Prostate gland (tissue), 2 donors: ENCODE results near the gene PLCB1. TPM values are rescaled to one million over a fixed set of nuclear protein-coding genes. Genes with fewer than 3 reads are reported as not detected.

ENCODE experiments used
- DNase-seq: peaks from one replicate; pipeline ENCODE4 v3.0.0-alpha.2; 2019; ENCODE audit warnings: low spot score
- H3K27ac ChIP-seq, 2 donors: fragments of 200-600 bp; sonication (generic); 2 replicates each; pipeline ENCODE4 v1.5.1; 2017 to 2019
- H3K27me3 ChIP-seq: fragments of 200-600 bp; sonication (generic); replicated peaks from 2 replicates; pipeline ENCODE4 v1.5.1; 2019; ENCODE audit not compliant: insufficient read depth
- H3K36me3 ChIP-seq, 2 donors: fragments of 200-600 bp; sonication (generic); 1 replicate in 1 of 2; 2 replicates in 1 of 2; pipeline versions ENCODE4 v1.5.1 to v1.8.1; 2017 to 2019
- H3K4me1 ChIP-seq: fragments of 200-600 bp; sonication (generic); replicated peaks from 2 replicates; pipeline ENCODE4 v1.5.1; 2019
- H3K4me3 ChIP-seq, 2 donors: fragments of 200-600 bp; sonication (generic); 2 replicates each; pipeline ENCODE4 v1.5.1; 2017 to 2019
- H3K9me3 ChIP-seq: fragments of 200-600 bp; sonication (generic); 2 replicates; pipeline ENCODE4 v1.5.1; 2017
- CTCF ChIP-seq, 4 experiments: fragments of 200-600 bp in 2 of 4; fragments of 450-650 bp in 2 of 4; sonication (generic) in 2 of 4; IDR thresholded peaks; 1 replicate in 3 of 4; 2 replicates in 1 of 4; pipeline ENCODE4 v1.5.1; 2016 to 2019; ENCODE audit warnings: antibody characterized with exemption in 4 of 4, mild to moderate bottlenecking in 2 of 4, moderate library complexity in 2 of 4
- POLR2A ChIP-seq: fragments of 450-650 bp; IDR thresholded peaks from one replicate; pipeline ENCODE4 v1.6.1; 2016; ENCODE audit warnings: antibody characterized with exemption, mild to moderate bottlenecking
- POLR2AphosphoS5 ChIP-seq: sonication (generic); formaldehyde crosslinking; IDR thresholded peaks from one replicate; pipeline ENCODE4 v1.6.1; 2017; ENCODE audit warnings: antibody characterized with exemption
- WGBS: methylation state at CpG from one replicate; pipeline ENCODE4 v1.1.5; 2018; 5-methylcytosine and 5-hydroxymethylcytosine counted together
- intact Hi-C: fragments of 100-400 bp; cut with DNase I; formaldehyde crosslinking; loops from one replicate; pipeline ENCODE4 v1.14.2; 2022
- total RNA-seq, 2 donors: library from RNA; depleted of rRNA; stranded (reverse); fragments of >200 nt; gene quantifications; one replicate each; pipeline ENCODE4 v1.1.0, GENCODE V29; 2016

Gene PLCB1
- total RNA-seq, 2 donors from 2014 or later: 24.3 to 26.3 TPM

DNA sequence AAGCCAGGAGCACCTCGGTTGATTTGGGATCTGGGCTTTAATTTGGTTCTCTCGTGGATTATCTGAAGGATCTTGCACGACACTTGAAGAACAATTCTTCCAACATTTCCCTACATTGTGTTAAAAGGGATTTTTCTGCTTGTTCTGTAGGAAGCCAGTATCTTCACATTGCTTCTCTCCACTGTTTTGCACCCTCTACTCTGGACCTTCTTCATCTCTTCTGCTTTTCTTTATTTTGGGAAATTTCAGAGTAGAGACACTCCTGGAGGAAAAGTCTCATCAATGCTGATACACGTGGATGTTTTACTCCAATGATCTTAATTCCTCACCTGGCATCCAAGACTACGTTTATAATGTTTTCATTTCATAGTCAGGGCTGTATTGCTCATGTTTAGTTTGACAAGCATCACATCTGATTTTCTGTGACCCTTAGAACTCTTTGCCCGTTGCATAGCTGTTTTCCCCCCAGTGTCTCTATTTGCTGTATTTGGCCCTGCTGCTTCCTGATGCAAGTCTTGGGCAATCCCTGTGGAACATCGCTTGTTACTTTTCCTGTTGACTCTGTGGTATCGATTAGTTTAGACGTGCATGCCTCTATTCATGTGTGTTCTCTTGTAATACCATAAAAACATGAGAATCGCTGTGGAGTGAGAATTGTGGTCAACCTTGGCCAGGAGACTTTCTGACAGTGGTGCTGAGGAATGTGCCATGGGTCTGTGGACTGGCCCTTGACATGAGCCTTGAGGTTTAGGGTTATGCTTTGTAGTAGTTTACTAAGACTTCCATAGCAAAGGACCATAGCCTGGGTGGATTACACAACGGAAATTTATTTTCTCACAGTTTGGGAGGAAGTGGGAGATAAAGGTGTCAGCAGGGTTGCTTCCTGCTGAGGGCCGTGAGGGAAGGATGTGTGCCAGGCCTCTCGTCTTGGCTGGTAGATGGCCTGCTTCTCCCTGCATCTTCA, 12.5 kb downstream of the PLCB1 start:
- no peak for TF ChIP-seq POLR2AphosphoS5
- TF ChIP-seq POLR2A: no peak
- TF ChIP-seq CTCF (IDR thresholded peaks at IDR 0.05): no peak
- Histone ChIP-seq H3K27ac (no peak overlapping the region), H3K4me1 (no peaks in the 10 kb centered on the region), H3K36me3 (no peaks in the 10 kb centered on the region), H3K4me3 (no peak overlapping the region), H3K27me3 (no peaks in the 10 kb centered on the region), H3K9me3 (no peaks in the 10 kb centered on the region)
- 88% methylated on average over 13 of the region's 13 CpGs for WGBS
- intact Hi-C loops: no loop called here
- DNase-seq: no peak

GRCh38 chr20:8145246-8146168, 13.4 kb downstream of the PLCB1 start:
- Histone ChIP-seq H3K36me3 (no peaks in the 10 kb centered on the region), H3K27ac (no peak overlapping the region), H3K27me3 (no peaks in the 10 kb centered on the region), H3K9me3 (no peaks in the 10 kb centered on the region), H3K4me3 (no peak overlapping the region), H3K4me1 (no peaks in the 10 kb centered on the region)
- intact Hi-C loops: no loop called here
- TF ChIP-seq POLR2AphosphoS5 (no peak), POLR2A (no peak), CTCF (IDR thresholded peaks at IDR 0.05) (no peak)
- no peak for DNase-seq
- 85% methylated on average over 8 of the region's 8 CpGs for WGBS

- H3K27me3 ChIP-seq: no peaks in the 10 kb centered on the region
- H3K36me3 ChIP-seq: no peaks in the 10 kb centered on the region
- no peak overlapping the region for H3K4me3 ChIP-seq
- no peaks in the 10 kb centered on the region for H3K9me3 ChIP-seq
- 75% methylated on average over 3 of the region's 3 CpGs for WGBS
- intact Hi-C loops: no loop called here
- no peak for TF ChIP-seq CTCF (IDR thresholded peaks at IDR 0.05)
- no peak for TF ChIP-seq POLR2AphosphoS5
- TF ChIP-seq POLR2A: no peak
- DNase-seq: no peak
- H3K4me1 ChIP-seq: no peaks in the 10 kb centered on the region
- H3K27ac ChIP-seq: no peak overlapping the region
These were observed 15.4 kb downstream of the PLCB1 start for GRCh38 chr20:8147476-8147875.

DNA sequence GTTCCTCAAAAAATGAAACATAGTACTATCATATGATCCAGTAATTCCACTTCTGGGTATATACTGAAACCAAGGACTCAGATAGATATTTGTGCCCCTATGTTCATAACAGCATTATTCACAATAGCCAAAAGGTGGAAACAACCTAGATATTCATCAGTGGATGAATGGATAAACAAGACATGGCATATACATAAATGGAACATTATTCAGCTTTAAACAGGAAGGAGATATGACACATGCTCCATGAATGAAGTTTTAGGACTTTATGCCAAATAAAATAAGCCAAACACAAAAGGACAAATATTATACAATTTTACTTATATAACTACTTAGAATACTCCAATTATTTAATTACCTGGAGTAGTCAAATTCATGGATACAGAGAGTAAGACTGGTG, 16.4 kb downstream of the PLCB1 start:
- no peak for TF ChIP-seq POLR2AphosphoS5
- no peak for TF ChIP-seq POLR2A
- TF ChIP-seq CTCF (IDR thresholded peaks at IDR 0.05): no peak
- DNase-seq: no peak
- no peak overlapping the region for H3K27ac ChIP-seq
- H3K4me3 ChIP-seq: no peak overlapping the region
- intact Hi-C loops: no loop called here
- no peaks in the 10 kb centered on the region for H3K36me3 ChIP-seq
- H3K4me1 ChIP-seq: peaks cover 5% of the 10 kb centered on the region
- no peaks in the 10 kb centered on the region for H3K27me3 ChIP-seq
- no peaks in the 10 kb centered on the region for H3K9me3 ChIP-seq
